SU-DHL-6 (cell line): Measurements from ENCODE around the gene RRP1B.

Source experiments
- H2AFZ ChIP-seq: fragments of 200-600 bp; sonication (generic); 2 replicates; pipeline ENCODE4 v1.6.1; 2014; ENCODE audit warnings: low read depth, mild to moderate bottlenecking, moderate library complexity, mixed read lengths, antibody characterized with exemption, low read length; ENCODE audit not compliant: severe bottlenecking
- H3F3A ChIP-seq: fragments of 200-600 bp; shearing (Covaris generic); 2 replicates; pipeline ENCODE4 v1.6.0; 2016; ENCODE audit warnings: antibody characterized with exemption, mild to moderate bottlenecking; ENCODE audit not compliant: insufficient read depth
- H3K27ac ChIP-seq: fragments of 200-600 bp; sonication (generic); 2 replicates; pipeline ENCODE4 v1.5.1; 2016; ENCODE audit warnings: low read depth, mild to moderate bottlenecking, low read length, moderate library complexity, mixed read lengths
- H3K27me3 ChIP-seq: fragments of 200-600 bp; sonication (generic), shearing (Covaris generic); 2 replicates; pipeline ENCODE4 v1.6.0; 2014; ENCODE audit warnings: mild to moderate bottlenecking, low read length
- H3K36me3 ChIP-seq: fragments of 200-600 bp; sonication (generic); 2 replicates; pipeline ENCODE4 v1.6.1; 2014; ENCODE audit warnings: mild to moderate bottlenecking, low read length, mixed read lengths
- H3K4me2 ChIP-seq: fragments of 300-600, 200-600 bp; shearing (Covaris generic), sonication (generic); 2 replicates; pipeline ENCODE4 v1.6.0; 2014; ENCODE audit warnings: low read length, low read depth, mild to moderate bottlenecking; ENCODE audit not compliant: poor library complexity, severe bottlenecking
- H3K4me3 ChIP-seq: fragments of 200-600 bp; sonication (generic); 2 replicates; pipeline ENCODE4 v1.5.1; 2014; ENCODE audit warnings: antibody characterized with exemption, low read length, mild to moderate bottlenecking, mixed read lengths; ENCODE audit not compliant: insufficient read depth, poor library complexity, severe bottlenecking
- H3K79me2 ChIP-seq: fragments of 200-600 bp; sonication (generic); 2 replicates; pipeline ENCODE4 v1.6.1; 2014; ENCODE audit warnings: mild to moderate bottlenecking, low read length, moderate library complexity; ENCODE audit not compliant: insufficient read depth
- H3K9ac ChIP-seq: fragments of 200-600 bp; sonication (generic); 2 replicates; pipeline ENCODE4 v1.7.0; 2014; ENCODE audit warnings: mild to moderate bottlenecking, low read length
- H3K9me2 ChIP-seq: fragments of 200-600 bp; sonication (generic); replicated peaks from 2 replicates; pipeline ENCODE4 v1.6.1; 2014; ENCODE audit warnings: low read length; ENCODE audit not compliant: insufficient read depth
- H3K9me3 ChIP-seq: fragments of 200-600 bp; sonication (generic); 2 replicates; pipeline ENCODE4 v1.6.1; 2014; ENCODE audit warnings: low read length, mixed read lengths; ENCODE audit not compliant: insufficient read depth
- H4K20me1 ChIP-seq: fragments of 200-600 bp; sonication (generic); 2 replicates; pipeline ENCODE4 v1.6.1; 2014; ENCODE audit warnings: low read depth, mild to moderate bottlenecking, antibody characterized with exemption, low read length, moderate library complexity, mixed read lengths
- EZH2phosphoT487 ChIP-seq: fragments of 200-600 bp; sonication (generic), shearing (Covaris generic); conservative IDR thresholded peaks from 2 replicates; pipeline ENCODE4 v1.6.1; 2018; ENCODE audit warnings: mild to moderate bottlenecking, antibody characterized with exemption, low read length, moderate library complexity, mixed read lengths
- TF ChIP-seq, protein P1 (sequence below): fragments of 200-600 bp; sonication (generic); IDR thresholded peaks from one replicate; pipeline ENCODE4 v1.5.1; 2017; ENCODE audit warnings: antibody characterized with exemption, mild to moderate bottlenecking, low read length, moderate library complexity; ENCODE audit not compliant: insufficient read depth, poor library complexity, severe bottlenecking

The RRP1B gene

DNA sequence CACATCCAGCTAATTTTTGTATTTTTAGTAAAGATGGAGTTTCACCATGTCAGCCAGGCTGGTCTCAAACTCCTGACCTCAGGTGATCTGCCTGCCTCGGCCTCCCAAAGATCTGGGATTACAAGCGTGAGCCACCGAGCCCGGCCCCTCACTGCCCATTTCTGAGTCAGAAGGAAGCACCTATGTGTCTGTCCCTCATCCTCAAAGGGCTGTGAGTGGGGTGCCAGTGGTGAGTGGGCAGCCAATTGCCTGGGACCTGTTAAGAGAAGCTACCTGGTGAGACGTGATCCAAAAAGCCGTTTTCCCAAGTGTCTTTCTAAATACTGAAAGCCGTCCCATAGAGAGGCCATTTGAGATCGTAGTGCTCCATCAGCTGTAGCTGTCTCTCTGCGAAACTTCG is 32.4 kb downstream of the RRP1B start:
- TF ChIP-seq, protein P1, sequence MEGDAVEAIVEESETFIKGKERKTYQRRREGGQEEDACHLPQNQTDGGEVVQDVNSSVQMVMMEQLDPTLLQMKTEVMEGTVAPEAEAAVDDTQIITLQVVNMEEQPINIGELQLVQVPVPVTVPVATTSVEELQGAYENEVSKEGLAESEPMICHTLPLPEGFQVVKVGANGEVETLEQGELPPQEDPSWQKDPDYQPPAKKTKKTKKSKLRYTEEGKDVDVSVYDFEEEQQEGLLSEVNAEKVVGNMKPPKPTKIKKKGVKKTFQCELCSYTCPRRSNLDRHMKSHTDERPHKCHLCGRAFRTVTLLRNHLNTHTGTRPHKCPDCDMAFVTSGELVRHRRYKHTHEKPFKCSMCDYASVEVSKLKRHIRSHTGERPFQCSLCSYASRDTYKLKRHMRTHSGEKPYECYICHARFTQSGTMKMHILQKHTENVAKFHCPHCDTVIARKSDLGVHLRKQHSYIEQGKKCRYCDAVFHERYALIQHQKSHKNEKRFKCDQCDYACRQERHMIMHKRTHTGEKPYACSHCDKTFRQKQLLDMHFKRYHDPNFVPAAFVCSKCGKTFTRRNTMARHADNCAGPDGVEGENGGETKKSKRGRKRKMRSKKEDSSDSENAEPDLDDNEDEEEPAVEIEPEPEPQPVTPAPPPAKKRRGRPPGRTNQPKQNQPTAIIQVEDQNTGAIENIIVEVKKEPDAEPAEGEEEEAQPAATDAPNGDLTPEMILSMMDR, result no peak
- no peak for TF ChIP-seq EZH2phosphoT487
- H3K4me3 ChIP-seq, result no peak overlapping the region
- H3K27me3 ChIP-seq, result no peaks in the 10 kb centered on the region
- no peaks in the 10 kb centered on the region for H3K79me2 ChIP-seq
- no peak overlapping the region for H3K9ac ChIP-seq
- H3K36me3 ChIP-seq, result 0 out of 2 replicates have a peak, but pooled peaks cover 7% of the 10 kb centered on the region
- H4K20me1 ChIP-seq, result no peaks in the 10 kb centered on the region
- H3K9me3 ChIP-seq, result no peaks in the 10 kb centered on the region
- no peak overlapping the region for H3K27ac ChIP-seq
- no peak overlapping the region for H3K4me2 ChIP-seq
- H3F3A ChIP-seq, result no peaks in the 10 kb centered on the region
- H2AFZ ChIP-seq, result no peak overlapping the region
- H3K9me2 ChIP-seq, result no peaks in the 10 kb centered on the region

GRCh38 chr21:43692949-43693348 is 33.6 kb downstream of the RRP1B start:
- Histone ChIP-seq H3K27me3 (no peaks in the 10 kb centered on the region), H3K4me3 (no peak overlapping the region), H3K27ac (no peak overlapping the region), H3K9ac (no peak overlapping the region), H3K36me3 (0 out of 2 replicates have a peak, but pooled peaks cover 7% of the 10 kb centered on the region), H4K20me1 (no peaks in the 10 kb centered on the region), H3K79me2 (no peaks in the 10 kb centered on the region), H3K9me3 (no peaks in the 10 kb centered on the region), H2AFZ (no peak overlapping the region), H3K4me2 (no peak overlapping the region), H3F3A (peaks cover 7% of the 10 kb centered on the region; the same call in 1 of the 2 replicates), H3K9me2 (no peaks in the 10 kb centered on the region)
- no peak for TF ChIP-seq EZH2phosphoT487
- TF ChIP-seq, protein P1, result no peak

DNA sequence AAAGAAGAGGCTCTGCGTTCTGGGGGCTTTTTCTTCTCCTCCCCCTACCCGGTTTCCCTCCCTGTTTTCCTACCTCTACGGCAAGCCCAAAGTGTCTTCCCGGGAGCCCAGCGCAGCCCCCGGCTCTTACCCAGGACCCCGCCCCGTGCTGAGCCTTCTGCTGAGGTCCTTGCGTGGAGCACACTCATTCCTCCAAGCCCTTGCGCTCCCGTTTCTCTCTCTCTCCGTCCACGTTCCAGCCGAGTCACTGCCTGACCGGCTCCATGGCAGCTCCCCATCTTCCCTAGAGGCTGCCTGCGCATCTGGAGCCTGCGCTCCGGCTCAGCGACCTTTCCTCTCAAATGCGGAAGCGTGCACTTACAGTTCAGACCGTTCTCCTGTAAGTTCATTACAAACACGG is 34.6 kb downstream of the RRP1B start:
- 0 out of 2 replicates have a peak, but pooled peaks cover 7% of the 10 kb centered on the region for H3K36me3 ChIP-seq

More for the DNA sequence above, 34.6 kb downstream of the RRP1B start:
- no peak overlapping the region for H3K27ac ChIP-seq
- H2AFZ ChIP-seq, result no peak overlapping the region
- no peak overlapping the region for H3K4me2 ChIP-seq
- H3F3A ChIP-seq, result peaks cover 7% of the 10 kb centered on the region; the same call in 1 of the 2 replicates
- H3K27me3 ChIP-seq, result no peaks in the 10 kb centered on the region
- no peaks in the 10 kb centered on the region for H4K20me1 ChIP-seq
- no peak for TF ChIP-seq EZH2phosphoT487
- TF ChIP-seq, protein P1, result no peak
- H3K9me2 ChIP-seq, result no peaks in the 10 kb centered on the region
- no peaks in the 10 kb centered on the region for H3K79me2 ChIP-seq
- H3K9ac ChIP-seq, result no peak overlapping the region
- H3K4me3 ChIP-seq, result no peak overlapping the region
- no peaks in the 10 kb centered on the region for H3K9me3 ChIP-seq
